Neural progenitor cell (in vitro differentiated cells): ENCODE results near the gene GDNF. TPM values are rescaled to one million over a fixed set of nuclear protein-coding genes. Genes with fewer than 3 reads are reported as not detected.
"Not testable (repeated sequence)": the region's sequence is repeated elsewhere in the genome, so short reads cannot be mapped to it uniquely, and the experiment has no call there.

ENCODE experiments used
- DNase-seq: peaks from one replicate; pipeline ENCODE4 v3.0.0-alpha.2; 2016; ENCODE audit warnings: low spot score
- H2AFZ ChIP-seq: fragments of 200-600 bp; sonication (generic); replicated peaks from 2 replicates; pipeline ENCODE4 v1.6.1; 2016; ENCODE audit warnings: antibody characterized with exemption
- H3F3A ChIP-seq: fragments of 200-600 bp; sonication (generic); 2 replicates; pipeline ENCODE4 v1.6.1; 2016; ENCODE audit warnings: antibody characterized with exemption, low read depth
- H3K27ac ChIP-seq: fragments of 200-600 bp; sonication (generic); 2 replicates; pipeline ENCODE4 v1.5.1; 2016; ENCODE audit warnings: mild to moderate bottlenecking
- H3K27me3 ChIP-seq: fragments of 200-600 bp; sonication (generic); 2 replicates; pipeline ENCODE4 v1.6.1; 2016; ENCODE audit warnings: mild to moderate bottlenecking, moderate library complexity
- H3K36me3 ChIP-seq: fragments of 200-600 bp; sonication (generic); 2 replicates; pipeline ENCODE4 v1.5.1; 2016
- H3K4me1 ChIP-seq: fragments of 200-600 bp; sonication (generic); 2 replicates; pipeline ENCODE4 v1.6.1; 2016; ENCODE audit warnings: mixed run types
- H3K4me2 ChIP-seq: fragments of 200-600 bp; sonication (generic); 2 replicates; pipeline ENCODE4 v1.6.1; 2016
- H3K4me3 ChIP-seq: fragments of 200-600 bp; sonication (generic); 2 replicates; pipeline ENCODE4 v1.5.1; 2016
- H3K79me2 ChIP-seq: fragments of 200-600 bp; sonication (generic); 2 replicates; pipeline ENCODE4 v1.6.1; 2016; ENCODE audit warnings: low read depth
- H3K9ac ChIP-seq: fragments of 200-600 bp; sonication (generic); 2 replicates; pipeline ENCODE4 v1.6.1; 2016
- H3K9me3 ChIP-seq: fragments of 200-600 bp; sonication (generic); 2 replicates; pipeline ENCODE4 v1.5.1; 2016; ENCODE audit warnings: low read depth
- H4K20me1 ChIP-seq: fragments of 200-600 bp; sonication (generic); 2 replicates; pipeline ENCODE4 v1.6.1; 2016; ENCODE audit warnings: low read depth
- H3K27ac Mint-ChIP-seq: 3 replicates; pipeline ENCODE4 v1.8.0; 2021; ENCODE audit warnings: mixed read lengths
- H3K27me3 Mint-ChIP-seq: 2 replicates; pipeline ENCODE4 v1.8.0; 2022; ENCODE audit warnings: low read depth, mild to moderate bottlenecking, inconsistent platforms, moderate library complexity, mixed read lengths; ENCODE audit not compliant: insufficient read depth
- H3K36me3 Mint-ChIP-seq: 3 replicates; pipeline ENCODE4 v1.8.0; 2021; ENCODE audit warnings: mixed read lengths
- H3K4me1 Mint-ChIP-seq: 3 replicates; pipeline ENCODE4 v1.8.0; 2021; ENCODE audit warnings: mixed read lengths
- H3K4me3 Mint-ChIP-seq: 3 replicates; pipeline ENCODE4 v1.8.0; 2021; ENCODE audit warnings: mild to moderate bottlenecking, moderate library complexity, mixed read lengths
- H3K9me3 Mint-ChIP-seq: 3 replicates; pipeline ENCODE4 v1.8.0; 2020; ENCODE audit warnings: mixed read lengths
- EZH2 ChIP-seq: fragments of 200-600 bp; sonication (generic); IDR thresholded peaks from 2 replicates; pipeline ENCODE4 v1.6.1; 2017; ENCODE audit warnings: antibody characterized with exemption, mild to moderate bottlenecking, moderate library complexity
- EZH2phosphoT487 ChIP-seq: fragments of 200-600 bp; sonication (generic); IDR thresholded peaks from 2 replicates; pipeline ENCODE4 v1.6.1; 2017; ENCODE audit warnings: antibody characterized with exemption
- total RNA-seq: library from RNA; depleted of rRNA; stranded (reverse); fragments of >200 nt; gene quantifications from 2 replicates; pipeline ENCODE4 v1.2.3, GENCODE V29; 2015; ENCODE audit warnings: low replicate concordance
- TF ChIP-seq, protein P1 (sequence below): fragments of 200-600 bp; sonication (generic); IDR thresholded peaks from 2 replicates; pipeline ENCODE4 v1.5.1; 2017; ENCODE audit warnings: antibody characterized with exemption, mild to moderate bottlenecking

GDNF gene
- total RNA-seq, 1 donor from 2014 or later = not detected

DNA sequence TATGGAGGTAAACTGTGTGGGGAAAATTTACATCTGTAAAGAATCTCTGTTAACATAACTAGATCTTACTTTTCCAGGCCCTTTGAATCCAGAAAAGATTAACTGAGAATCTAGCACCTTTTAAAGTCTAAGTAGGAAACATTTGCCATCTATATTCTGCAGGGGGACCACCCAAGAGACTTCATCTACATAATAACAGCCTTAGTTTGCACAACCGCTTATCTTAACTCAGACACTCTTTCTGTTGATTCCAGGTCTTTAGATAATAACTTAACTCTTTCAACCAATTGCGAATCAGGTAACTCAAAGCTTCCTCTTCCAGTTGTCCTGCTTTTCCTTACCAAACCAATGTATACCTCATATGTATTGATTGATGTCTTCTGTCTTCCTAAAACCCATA lies 53.4 kb downstream of the GDNF start:
- Mint-ChIP-seq H3K36me3 (no peaks in the 10 kb centered on the region), H3K9me3 (peaks cover 3% of the 10 kb centered on the region), H3K4me3 (no peak overlapping the region), H3K27me3 (no peaks in the 10 kb centered on the region), H3K4me1 (peaks cover 4% of the 10 kb centered on the region), H3K27ac (no peak overlapping the region)
- no peaks in the 10 kb centered on the region for H4K20me1 ChIP-seq
- no peak overlapping the region for H3K4me2 ChIP-seq
- no peaks in the 10 kb centered on the region for H3F3A ChIP-seq
- no peaks in the 10 kb centered on the region for H3K4me1 ChIP-seq
- no peak for DNase-seq
- no peak overlapping the region for H2AFZ ChIP-seq
- H3K27me3 ChIP-seq = no peaks in the 10 kb centered on the region
- H3K9me3 ChIP-seq = no peaks in the 10 kb centered on the region
- no peak for TF ChIP-seq EZH2
- no peak for TF ChIP-seq EZH2phosphoT487
- TF ChIP-seq, protein P1, sequence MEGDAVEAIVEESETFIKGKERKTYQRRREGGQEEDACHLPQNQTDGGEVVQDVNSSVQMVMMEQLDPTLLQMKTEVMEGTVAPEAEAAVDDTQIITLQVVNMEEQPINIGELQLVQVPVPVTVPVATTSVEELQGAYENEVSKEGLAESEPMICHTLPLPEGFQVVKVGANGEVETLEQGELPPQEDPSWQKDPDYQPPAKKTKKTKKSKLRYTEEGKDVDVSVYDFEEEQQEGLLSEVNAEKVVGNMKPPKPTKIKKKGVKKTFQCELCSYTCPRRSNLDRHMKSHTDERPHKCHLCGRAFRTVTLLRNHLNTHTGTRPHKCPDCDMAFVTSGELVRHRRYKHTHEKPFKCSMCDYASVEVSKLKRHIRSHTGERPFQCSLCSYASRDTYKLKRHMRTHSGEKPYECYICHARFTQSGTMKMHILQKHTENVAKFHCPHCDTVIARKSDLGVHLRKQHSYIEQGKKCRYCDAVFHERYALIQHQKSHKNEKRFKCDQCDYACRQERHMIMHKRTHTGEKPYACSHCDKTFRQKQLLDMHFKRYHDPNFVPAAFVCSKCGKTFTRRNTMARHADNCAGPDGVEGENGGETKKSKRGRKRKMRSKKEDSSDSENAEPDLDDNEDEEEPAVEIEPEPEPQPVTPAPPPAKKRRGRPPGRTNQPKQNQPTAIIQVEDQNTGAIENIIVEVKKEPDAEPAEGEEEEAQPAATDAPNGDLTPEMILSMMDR = no peak
- no peak overlapping the region for H3K4me3 ChIP-seq
- no peaks in the 10 kb centered on the region for H3K36me3 ChIP-seq
- no peak overlapping the region for H3K9ac ChIP-seq
- H3K79me2 ChIP-seq = no peaks in the 10 kb centered on the region
- H3K27ac ChIP-seq = no peak overlapping the region

DNA sequence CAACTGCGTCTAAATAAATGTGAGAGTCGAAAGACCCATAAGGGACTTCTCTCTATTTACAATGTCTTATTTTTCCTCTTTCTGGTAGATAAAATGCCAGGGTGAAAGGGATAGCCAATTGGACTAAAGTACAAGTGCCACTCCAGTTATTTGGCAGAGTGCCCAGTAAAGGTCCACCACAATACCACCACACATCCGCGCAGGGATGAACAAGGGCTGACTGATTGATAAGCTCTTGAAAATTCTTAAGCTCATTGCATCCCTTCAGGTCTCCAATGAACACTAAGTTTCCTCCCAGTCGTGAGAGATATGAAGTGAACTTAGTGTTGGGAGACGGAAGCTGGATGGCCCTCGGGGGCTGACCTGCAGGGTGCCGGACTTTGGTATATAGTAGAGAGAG lies 58.4 kb downstream of the GDNF start:
- not testable (repeated sequence) for H3K36me3 Mint-ChIP-seq, H3K27ac ChIP-seq, H3K9ac ChIP-seq, H3K27me3 Mint-ChIP-seq, H3F3A ChIP-seq, H3K4me3 ChIP-seq, H3K4me2 ChIP-seq, H3K9me3 Mint-ChIP-seq, H3K27ac Mint-ChIP-seq, H3K9me3 ChIP-seq, H3K4me1 Mint-ChIP-seq, DNase-seq, H3K36me3 ChIP-seq, H4K20me1 ChIP-seq, H3K4me1 ChIP-seq, H3K79me2 ChIP-seq, H3K4me3 Mint-ChIP-seq, H2AFZ ChIP-seq, H3K27me3 ChIP-seq

DNA sequence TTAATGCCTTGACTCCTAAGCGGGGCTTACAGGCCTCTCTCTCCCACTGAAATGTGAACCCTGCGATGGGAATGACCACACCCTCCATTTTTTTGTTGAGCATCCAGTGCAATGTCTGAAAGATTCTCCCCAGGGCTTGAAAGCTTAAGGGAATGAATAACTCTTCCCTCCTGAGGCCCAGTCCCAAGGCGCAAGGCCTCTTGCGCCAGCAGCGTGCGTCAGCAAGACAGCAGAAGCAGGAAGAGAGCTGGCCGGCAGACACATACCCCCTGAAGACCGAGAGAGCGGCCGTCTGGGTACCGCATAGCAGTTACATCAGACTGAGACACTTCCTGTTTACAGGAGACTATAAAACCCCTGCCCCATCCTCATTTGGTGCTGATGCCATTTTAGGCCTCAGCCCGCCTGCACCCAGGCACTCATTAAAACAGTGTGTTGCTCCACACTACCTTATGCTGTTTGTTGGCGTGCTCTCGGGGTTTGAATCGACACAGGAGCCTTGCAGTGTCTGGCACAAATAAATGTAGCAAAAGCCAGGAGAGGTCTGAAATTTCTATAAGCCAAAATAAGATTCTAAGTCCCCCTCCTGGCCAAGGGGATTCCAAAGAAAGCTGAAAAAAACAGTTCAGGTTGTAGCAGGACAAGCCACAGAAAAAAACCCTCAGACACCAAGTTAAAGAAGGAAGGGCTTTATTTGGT lies 62.3 kb downstream of the GDNF start:
- no peak overlapping the region for H2AFZ ChIP-seq
- no peaks in the 10 kb centered on the region for H3K36me3 ChIP-seq
- DNase-seq = peak; percentile 10
- H3K4me3 ChIP-seq = no peak overlapping the region
- H3K27me3 ChIP-seq = no peaks in the 10 kb centered on the region
- no peaks in the 10 kb centered on the region for H3F3A ChIP-seq
- no peak overlapping the region for H3K27ac Mint-ChIP-seq
- H3K4me3 Mint-ChIP-seq = no peak overlapping the region
- no peaks in the 10 kb centered on the region for H4K20me1 ChIP-seq
- H3K9me3 ChIP-seq = peaks cover 3% of the 10 kb centered on the region
- no peaks in the 10 kb centered on the region for H3K4me1 ChIP-seq
- no peaks in the 10 kb centered on the region for H3K4me1 Mint-ChIP-seq
- no peaks in the 10 kb centered on the region for H3K36me3 Mint-ChIP-seq
- TF ChIP-seq EZH2 (no peak), EZH2phosphoT487 (no peak)
- TF ChIP-seq, protein P1 = no peak
- H3K4me2 ChIP-seq = no peak overlapping the region
- no peaks in the 10 kb centered on the region for H3K27me3 Mint-ChIP-seq
- H3K27ac ChIP-seq = no peak overlapping the region
- H3K9ac ChIP-seq = no peak overlapping the region
- H3K9me3 Mint-ChIP-seq = peaks cover 9% of the 10 kb centered on the region
- H3K79me2 ChIP-seq = no peaks in the 10 kb centered on the region

DNA sequence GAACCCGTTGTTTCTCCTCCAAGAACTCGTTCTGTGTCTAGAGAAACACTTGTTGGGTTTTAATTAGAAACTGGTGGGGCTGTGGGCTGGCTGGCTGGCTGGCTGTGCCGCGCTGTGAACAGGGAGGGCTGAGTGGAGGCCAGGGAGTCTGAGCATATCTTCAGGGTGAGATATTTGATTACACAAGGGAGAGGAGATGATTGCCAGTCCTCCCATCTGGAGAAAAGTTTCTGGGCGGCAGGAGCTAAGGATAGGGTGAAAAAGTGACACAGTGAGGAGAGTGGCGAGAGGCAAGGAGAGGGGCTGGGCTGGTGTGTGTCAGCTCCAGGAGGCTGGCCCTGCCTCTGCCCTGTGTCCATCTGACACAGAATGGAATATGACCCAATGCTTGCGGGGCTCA lies 63.0 kb downstream of the GDNF start:
- Histone ChIP-seq H3K4me3 (no peak overlapping the region), H3K4me2 (no peak overlapping the region), H3K27me3 (no peaks in the 10 kb centered on the region), H3K36me3 (no peaks in the 10 kb centered on the region), H3K27ac (no peak overlapping the region), H3K4me1 (no peaks in the 10 kb centered on the region), H3K9ac (no peak overlapping the region), H4K20me1 (no peaks in the 10 kb centered on the region), H3K79me2 (no peaks in the 10 kb centered on the region), H3K9me3 (peaks cover 3% of the 10 kb centered on the region), H2AFZ (no peak overlapping the region), H3F3A (no peaks in the 10 kb centered on the region)
- no peaks in the 10 kb centered on the region for H3K4me1 Mint-ChIP-seq
- H3K4me3 Mint-ChIP-seq = no peak overlapping the region
- TF ChIP-seq EZH2 = no peak
- TF ChIP-seq EZH2phosphoT487 = no peak
- TF ChIP-seq, protein P1 = no peak
- no peaks in the 10 kb centered on the region for H3K27me3 Mint-ChIP-seq
- no peak overlapping the region for H3K27ac Mint-ChIP-seq
- peaks cover 9% of the 10 kb centered on the region for H3K9me3 Mint-ChIP-seq
- DNase-seq = no peak
- no peaks in the 10 kb centered on the region for H3K36me3 Mint-ChIP-seq
